GM06990 (cell line): ENCODE measurements around the gene MSI2.

ENCODE experiments used
- DNase-seq: peaks from one replicate; pipeline ENCODE4 v3.0.0-alpha.2; 2011; ENCODE audit not compliant: insufficient read length; ENCODE audit errors: extremely low read depth
- H3K27me3 ChIP-seq: replicated peaks from 2 replicates; pipeline ENCODE4 v1.6.0; 2011; ENCODE audit warnings: low read length; ENCODE audit not compliant: control insufficient read depth, insufficient read depth
- H3K36me3 ChIP-seq: 2 replicates; pipeline ENCODE4 v1.5.1; 2011; ENCODE audit warnings: low read length; ENCODE audit not compliant: control insufficient read depth, insufficient read depth
- H3K4me3 ChIP-seq: replicated peaks from 2 replicates; pipeline ENCODE4 v1.5.1; 2011; ENCODE audit warnings: low read depth, mild to moderate bottlenecking, control low read depth, low read length
- CTCF ChIP-seq: IDR thresholded peaks from 2 replicates; pipeline ENCODE4 v1.5.1; 2011; ENCODE audit warnings: low read length, control low read depth, mild to moderate bottlenecking, inconsistent platforms; ENCODE audit not compliant: insufficient read depth, poor library complexity, severe bottlenecking

The MSI2 gene

GRCh38 chr17:57685499-57686132, 429.3 kb downstream of the MSI2 start:
- no peak for TF ChIP-seq CTCF
- no peak overlapping the region for H3K4me3 ChIP-seq

DNA sequence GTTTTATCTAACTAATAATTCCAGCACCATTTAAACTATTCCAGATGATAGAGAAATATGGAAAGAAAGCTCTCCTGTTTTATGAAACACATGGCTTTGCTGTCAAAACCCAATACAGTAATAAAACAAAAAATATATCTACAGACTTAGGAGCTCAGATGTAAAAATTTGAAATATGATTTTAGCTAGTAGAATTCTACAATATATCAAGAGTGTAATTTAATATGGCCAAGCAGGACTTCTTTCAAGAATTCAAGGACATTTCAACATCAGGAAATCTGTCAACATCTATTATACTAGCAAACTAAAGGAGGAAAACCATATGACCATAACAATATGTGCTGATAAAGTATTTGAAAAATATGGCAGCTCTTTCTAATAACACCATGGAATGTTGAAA, 431.3 kb downstream of the MSI2 start:
- H3K36me3 ChIP-seq, result no peaks in the 10 kb centered on the region
- no peaks in the 10 kb centered on the region for H3K27me3 ChIP-seq
- no peak for TF ChIP-seq CTCF
- DNase-seq, result no peak
- no peak overlapping the region for H3K4me3 ChIP-seq

More at GRCh38 chr17:57685499-57686132, 429.3 kb downstream of the MSI2 start:
- no peak for DNase-seq
- H3K36me3 ChIP-seq, result no peaks in the 10 kb centered on the region
- no peaks in the 10 kb centered on the region for H3K27me3 ChIP-seq

DNA sequence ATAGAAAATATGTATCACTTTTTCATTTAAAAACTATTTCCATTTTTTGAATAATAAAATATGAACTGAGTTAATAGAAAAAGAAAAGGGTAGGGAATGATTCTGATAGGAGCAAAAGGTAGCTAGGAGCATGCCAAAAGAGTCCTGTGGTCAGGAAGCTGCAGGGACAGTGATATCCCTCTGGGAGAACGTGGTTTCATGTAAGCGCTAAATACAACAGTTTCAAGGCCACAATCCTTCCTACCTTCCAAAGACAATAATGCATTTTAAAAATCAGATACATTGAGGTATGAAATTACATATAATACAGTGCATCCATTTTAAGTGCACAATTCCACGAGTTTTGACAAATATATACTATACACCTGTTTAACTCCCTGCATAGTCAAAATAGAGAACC, 432.9 kb downstream of the MSI2 start:
- no peak for DNase-seq
- H3K36me3 ChIP-seq, result no peaks in the 10 kb centered on the region
- no peak overlapping the region for H3K4me3 ChIP-seq
- TF ChIP-seq CTCF, result no peak
- H3K27me3 ChIP-seq, result no peaks in the 10 kb centered on the region

DNA sequence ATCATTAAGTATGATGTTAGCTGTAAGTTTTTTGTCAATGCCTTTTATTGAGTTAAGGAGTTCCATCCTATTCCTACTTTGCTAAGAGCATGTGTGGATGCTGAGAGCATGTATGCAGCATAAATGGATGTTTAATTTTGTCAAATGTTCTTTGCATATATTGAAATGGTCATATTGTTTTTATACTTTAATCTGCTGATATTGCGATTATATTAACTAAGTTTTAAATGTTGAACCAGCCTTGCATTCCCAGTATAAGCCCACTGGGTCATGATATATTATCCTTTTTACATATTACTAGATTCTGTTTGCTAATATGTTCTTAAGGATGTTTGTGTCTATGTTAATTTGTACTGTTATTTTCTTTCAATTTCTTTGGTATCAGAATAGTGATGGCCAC, 435.6 kb downstream of the MSI2 start:
- no peaks in the 10 kb centered on the region for H3K27me3 ChIP-seq
- DNase-seq, result no peak
- no peak overlapping the region for H3K4me3 ChIP-seq
- no peaks in the 10 kb centered on the region for H3K36me3 ChIP-seq
- TF ChIP-seq CTCF, result no peak

GRCh38 chr17:57692770-57693169, 436.4 kb downstream of the MSI2 start:
- TF ChIP-seq CTCF, result no peak
- Histone ChIP-seq H3K36me3 (no peaks in the 10 kb centered on the region), H3K27me3 (no peaks in the 10 kb centered on the region), H3K4me3 (no peak overlapping the region)
- DNase-seq, result no peak

DNA sequence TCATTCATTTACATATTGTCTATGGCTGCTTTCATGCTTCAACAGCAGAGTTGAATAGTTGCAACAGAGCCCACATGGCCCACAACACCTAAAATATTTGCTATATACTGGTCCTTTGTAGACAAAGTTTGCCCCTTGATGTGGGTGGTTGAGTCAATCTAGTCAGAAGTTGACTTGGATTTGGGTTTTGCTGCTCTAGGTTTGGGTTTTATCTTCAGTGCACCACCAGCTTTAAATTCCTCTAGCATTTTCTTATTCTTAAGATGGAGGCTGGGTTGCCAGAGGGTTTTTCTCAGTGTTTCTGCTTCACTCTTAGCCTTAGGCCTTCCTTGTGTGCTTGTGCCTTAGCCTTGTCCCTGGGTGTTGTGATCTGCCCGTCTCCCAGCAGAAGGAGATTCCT, 437.7 kb downstream of the MSI2 start:
- DNase-seq, result no peak
- H3K36me3 ChIP-seq, result no peaks in the 10 kb centered on the region
- TF ChIP-seq CTCF, result no peak

More for the DNA sequence above, 437.7 kb downstream of the MSI2 start:
- Histone ChIP-seq H3K4me3 (no peak overlapping the region), H3K27me3 (no peaks in the 10 kb centered on the region)
